Ovary (tissue), 9 donors: ENCODE data around the gene LIN52. TPM values are rescaled to one million over a fixed set of nuclear protein-coding genes. Genes with fewer than 3 reads are reported as not detected.

Experiments used
- DNase-seq, 5 donors: peaks; one replicate each; pipeline ENCODE4 v3.0.0-alpha.2; 2019 to 2020
- H3K27ac ChIP-seq, 2 donors: fragments of 200-600 bp; one replicate each; pipeline versions ENCODE4 v1.5.1 to v1.8.0; 2019 to 2022
- H3K27me3 ChIP-seq: fragments of 200-600 bp; one replicate; pipeline ENCODE4 v1.8.0; 2022
- H3K36me3 ChIP-seq: fragments of 200-600 bp; sonication (generic); one replicate; pipeline ENCODE4 v1.5.1; 2019
- H3K4me1 ChIP-seq: one replicate; pipeline ENCODE4 v1.8.1; 2013; ENCODE audit warnings: mild to moderate bottlenecking, moderate library complexity; ENCODE audit not compliant: insufficient read depth
- H3K4me3 ChIP-seq: fragments of 200-600 bp; sonication (generic); one replicate; pipeline ENCODE4 v1.5.1; 2017
- H3K9me3 ChIP-seq, 2 donors: fragments of 200-600 bp in 1 of 2; sonication (generic) in 1 of 2; one replicate each; pipeline versions ENCODE4 v1.5.1 to v1.8.1; 2013 to 2019; ENCODE audit warnings: mild to moderate bottlenecking in 1 of 2, moderate library complexity in 1 of 2
- EP300 ChIP-seq: sonication (generic); formaldehyde crosslinking; IDR thresholded peaks from one replicate; pipeline ENCODE4 v1.6.1; 2017; ENCODE audit warnings: antibody characterized with exemption
- POLR2A ChIP-seq: fragments of 450-650 bp; IDR thresholded peaks from one replicate; pipeline ENCODE4 v1.6.1; 2017; ENCODE audit warnings: antibody characterized with exemption, mild to moderate bottlenecking, moderate library complexity
- WGBS, 3 donors: extraction: QIAGEN DNeasy Blood & Tissue Kit in 1 of 3; methylation state at CpG; one replicate each; pipeline versions ENCODE4 v1.1.5 to v1.1.7; 2013 to 2017; 5-methylcytosine and 5-hydroxymethylcytosine counted together
- intact Hi-C, 4 donors: fragments of 100-400 bp; cut with DNase I; formaldehyde crosslinking; loops; one replicate each; pipeline versions ENCODE4 v1.11.0 to v1.15.1; 2022 to 2023
- polyA plus RNA-seq, 2 donors: library from polyadenylated mRNA; stranded (reverse); fragments of 200-250 nt in 1 of 2; fragments of 350-450 nt in 1 of 2; fragmentation: Illumina TruSeq in 1 of 2; extraction: RNeasy Lipid Tissue Mini Kit (QIAGEN cat#74804) in 1 of 2; gene quantifications; one replicate each; pipeline ENCODE4 v1.2.3, GENCODE V29; 2013 to 2014
- total RNA-seq, 7 donors: library from RNA; depleted of rRNA in 2 of 7; stranded (reverse); fragments of >200 nt in 2 of 7; fragmentation: NEBNext Ultra II Directional in 3 of 7; extraction: Animal tissue kit (Norgen Biotek cat#: 25700) in 3 of 7; gene quantifications; one replicate each; pipeline versions ENCODE4 v1.1.0 to v1.2.4, GENCODE V29; 2016 to 2023
- TF ChIP-seq, protein P1 (sequence below), 3 donors: fragments of 450-650 bp in 2 of 3; fragments of 200-600 bp in 1 of 3; IDR thresholded peaks; one replicate each; pipeline versions ENCODE4 v1.5.1 to v1.8.0; 2016 to 2022; ENCODE audit warnings: antibody characterized with exemption in 3 of 3, mild to moderate bottlenecking in 1 of 3
- donor health status: DM: no; HTN: no; CAD: no; lungs with moderate emphysema.
- donor health status: DM: no; HTN: no; CAD: no.
- donor health status: Bipolar disorder and iron deficiency.
- donor health status: DM: yes; HTN: yes; CAD: no.
- donor health status: DM: no; HTN: no; CAD: no.
- donor health status: DM: yes; HTN: yes; CAD: no.

The LIN52 gene
- total and polyA plus RNA-seq, 9 donors, result 8.6 to 12.5 (median 10.0) TPM

DNA sequence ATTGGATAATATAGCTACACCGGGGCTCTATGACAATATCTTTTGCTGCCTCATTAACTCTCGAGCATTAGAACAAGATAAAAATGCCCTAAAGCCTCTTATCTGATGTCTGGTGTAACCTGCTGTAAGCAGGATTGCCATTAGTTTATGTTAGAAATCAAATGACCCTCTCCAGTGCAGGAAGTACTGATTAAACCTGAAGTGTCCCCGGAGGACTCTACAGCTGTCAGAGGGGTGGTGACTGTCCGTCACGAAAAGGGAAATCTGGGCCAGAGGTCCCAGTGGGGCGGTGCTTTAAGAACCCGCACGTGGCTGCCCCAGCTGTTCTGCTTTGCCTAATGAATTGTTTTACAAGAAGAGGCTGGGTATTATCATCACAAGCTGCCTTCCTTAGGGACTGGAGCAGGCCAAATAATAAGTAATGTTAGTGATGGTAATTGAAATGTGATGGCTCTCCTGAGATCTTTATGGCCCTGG lies 55.7 kb downstream of the LIN52 start:
- no peak overlapping the region for H3K27ac ChIP-seq
- intact Hi-C loops, result no loop called here

DNA sequence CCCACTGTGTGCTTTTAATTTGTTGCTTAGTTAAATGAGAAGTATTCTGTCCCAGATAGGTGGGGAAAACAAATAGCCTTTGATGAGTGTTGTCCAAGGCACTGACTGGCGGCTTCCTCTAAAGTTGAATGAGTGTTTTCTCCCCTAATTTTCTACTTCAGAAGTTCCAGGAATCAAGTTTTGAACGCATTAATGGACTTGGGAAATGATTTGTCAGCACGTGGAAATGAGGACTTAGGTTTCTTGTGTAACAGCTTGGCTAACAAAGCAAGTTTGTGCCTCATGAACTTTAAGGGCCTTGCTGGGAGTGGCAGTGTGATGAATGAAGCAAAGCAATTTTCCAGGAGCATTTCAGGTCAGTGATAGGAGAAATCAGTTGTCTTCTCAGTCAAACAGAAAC lies 56.9 kb downstream of the LIN52 start:
- TF ChIP-seq POLR2A (no peak), EP300 (no peak)
- TF ChIP-seq, protein P1, sequence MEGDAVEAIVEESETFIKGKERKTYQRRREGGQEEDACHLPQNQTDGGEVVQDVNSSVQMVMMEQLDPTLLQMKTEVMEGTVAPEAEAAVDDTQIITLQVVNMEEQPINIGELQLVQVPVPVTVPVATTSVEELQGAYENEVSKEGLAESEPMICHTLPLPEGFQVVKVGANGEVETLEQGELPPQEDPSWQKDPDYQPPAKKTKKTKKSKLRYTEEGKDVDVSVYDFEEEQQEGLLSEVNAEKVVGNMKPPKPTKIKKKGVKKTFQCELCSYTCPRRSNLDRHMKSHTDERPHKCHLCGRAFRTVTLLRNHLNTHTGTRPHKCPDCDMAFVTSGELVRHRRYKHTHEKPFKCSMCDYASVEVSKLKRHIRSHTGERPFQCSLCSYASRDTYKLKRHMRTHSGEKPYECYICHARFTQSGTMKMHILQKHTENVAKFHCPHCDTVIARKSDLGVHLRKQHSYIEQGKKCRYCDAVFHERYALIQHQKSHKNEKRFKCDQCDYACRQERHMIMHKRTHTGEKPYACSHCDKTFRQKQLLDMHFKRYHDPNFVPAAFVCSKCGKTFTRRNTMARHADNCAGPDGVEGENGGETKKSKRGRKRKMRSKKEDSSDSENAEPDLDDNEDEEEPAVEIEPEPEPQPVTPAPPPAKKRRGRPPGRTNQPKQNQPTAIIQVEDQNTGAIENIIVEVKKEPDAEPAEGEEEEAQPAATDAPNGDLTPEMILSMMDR (IDR thresholded peaks at IDR 0.05), result no peak
- Histone ChIP-seq H3K27me3 (no peaks in the 10 kb centered on the region), H3K4me1 (no peaks in the 10 kb centered on the region), H3K27ac (no peak overlapping the region), H3K4me3 (no peak overlapping the region), H3K9me3 (no peaks in the 10 kb centered on the region), H3K36me3 (no peaks in the 10 kb centered on the region)
- 69 to 89% (median 87%) methylated on average over 3 of the region's 3 CpGs for WGBS, 3 donors
- intact Hi-C loops, result no loop called here
- DNase-seq, result no peak

More for the DNA sequence above, 55.7 kb downstream of the LIN52 start:
- Histone ChIP-seq H3K4me3 (no peak overlapping the region), H3K27me3 (no peaks in the 10 kb centered on the region), H3K4me1 (no peaks in the 10 kb centered on the region), H3K36me3 (no peaks in the 10 kb centered on the region), H3K9me3 (no peaks in the 10 kb centered on the region)
- TF ChIP-seq POLR2A (no peak), EP300 (no peak)
- TF ChIP-seq, protein P1 (IDR thresholded peaks at IDR 0.05), result no peak
- DNase-seq, result no peak
- 36 to 55% (median 43%) methylated on average over 8 of the region's 8 CpGs for WGBS, 3 donors

DNA sequence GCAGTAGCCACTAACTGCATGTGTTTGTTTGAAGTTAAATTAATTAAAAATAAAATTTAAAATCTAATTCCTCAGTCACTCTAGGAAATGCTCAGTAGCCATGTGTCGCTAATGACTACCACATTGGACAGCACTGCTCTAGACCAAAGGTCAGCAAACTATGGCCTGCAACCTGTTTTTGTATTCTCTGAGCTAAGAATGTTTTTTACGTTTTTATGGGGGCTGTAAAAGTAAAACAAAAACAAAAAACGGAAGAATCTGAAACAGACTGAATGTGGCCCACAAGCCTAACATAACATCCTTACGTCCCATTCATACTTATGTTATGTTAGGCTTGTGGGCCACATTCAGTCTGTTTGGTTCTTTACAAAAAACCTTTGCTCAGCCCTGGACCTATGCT lies 57.8 kb downstream of the LIN52 start:
- DNase-seq, result no peak
- Histone ChIP-seq H3K4me1 (no peaks in the 10 kb centered on the region), H3K27ac (no peak overlapping the region), H3K27me3 (no peaks in the 10 kb centered on the region), H3K9me3 (no peaks in the 10 kb centered on the region), H3K36me3 (no peaks in the 10 kb centered on the region), H3K4me3 (no peak overlapping the region)
- intact Hi-C loops, result no loop called here
- 56 to 70% (median 61%) methylated on average over 4 of the region's 4 CpGs for WGBS, 3 donors
- TF ChIP-seq, protein P1 (IDR thresholded peaks at IDR 0.05), result no peak
- TF ChIP-seq EP300, result no peak
- no peak for TF ChIP-seq POLR2A

DNA sequence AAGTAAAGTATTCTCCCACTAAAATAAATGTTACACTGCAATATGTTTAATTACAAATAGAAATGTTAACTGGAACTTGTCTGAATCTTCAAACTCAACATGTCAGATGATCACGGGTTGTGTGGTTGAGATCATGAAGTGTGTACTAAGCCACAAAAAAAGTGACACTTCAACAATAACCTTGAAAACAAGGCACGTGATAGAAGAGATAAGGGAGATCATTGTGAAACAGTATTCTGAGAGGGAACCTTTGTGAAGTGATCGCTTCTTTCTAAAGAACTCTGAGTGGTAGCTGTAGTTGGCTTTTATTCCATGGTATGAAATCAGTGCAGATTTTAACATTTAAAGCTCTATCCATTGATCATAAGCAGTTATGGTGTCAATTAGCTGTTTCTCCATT lies 60.0 kb downstream of the LIN52 start:
- no peak overlapping the region for H3K4me3 ChIP-seq
- DNase-seq, result no peak
- H3K27me3 ChIP-seq, result no peaks in the 10 kb centered on the region
- no peaks in the 10 kb centered on the region for H3K4me1 ChIP-seq
- H3K9me3 ChIP-seq, result no peaks in the 10 kb centered on the region
- intact Hi-C loops, result no loop called here
- H3K36me3 ChIP-seq, result no peaks in the 10 kb centered on the region
- 75 to 85% (median 79%) methylated on average over 3 of the region's 3 CpGs for WGBS, 3 donors
- H3K27ac ChIP-seq, result no peak overlapping the region
- no peak for TF ChIP-seq EP300
- no peak for TF ChIP-seq POLR2A
- TF ChIP-seq, protein P1 (IDR thresholded peaks at IDR 0.05), result no peak
